ENCODE measurements around the gene RAB3C. TPM values are rescaled to one million over a fixed set of nuclear protein-coding genes. Genes with fewer than 3 reads are reported as not detected.
"Not testable (repeated sequence)": the region's sequence is repeated elsewhere in the genome, so short reads cannot be mapped to it uniquely, and the experiment has no call there.

RAB3C gene
- total and polyA plus RNA-seq, 2 experiments from 2014 or later: 15.0 to 30.6 TPM

DNA sequence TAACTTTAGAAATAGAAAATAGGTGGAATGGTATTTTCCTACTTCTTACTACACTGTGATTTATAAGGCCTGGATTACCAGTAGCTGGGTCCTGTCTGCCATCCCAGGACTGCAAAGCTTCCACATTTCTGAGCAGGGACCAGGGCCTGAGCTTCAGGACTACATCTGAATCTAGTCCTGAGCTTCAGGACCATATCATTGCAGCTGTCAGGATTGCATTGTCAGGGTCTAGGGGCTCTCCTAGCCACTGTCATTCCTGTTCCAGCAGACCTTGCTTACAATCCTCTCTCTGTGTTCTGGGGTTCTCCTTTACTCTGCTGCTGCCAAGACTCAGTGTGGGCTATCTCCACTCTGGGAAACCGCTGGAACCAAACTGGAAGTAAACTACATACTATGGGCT, 16.3 kb downstream of the RAB3C start (continued):
- TF ChIP-seq ETS1 (IDR thresholded peaks at IDR 0.05) (no peak), ZNF462 (CRISPR knock-in tag; IDR thresholded peaks at IDR 0.05) (no peak), POLR2AphosphoS5 (IDR thresholded peaks at IDR 0.05; ENCODE audit: low read depth) (no peak), STAT1 (IDR thresholded peaks at IDR 0.05; ENCODE audit: unreplicated experiment) (no peak)

GRCh38 chr5:58600613-58601012, 17.7 kb downstream of the RAB3C start:
- not testable (repeated sequence) for DNase-seq (ENCODE audit: low spot score); H3K27me3 Mint-ChIP-seq (ENCODE audit: insufficient read depth, low read depth, poor library complexity); H3K4me1 Mint-ChIP-seq; H3K27me3 ChIP-seq (ENCODE audit: insufficient read depth); H3K4me2 ChIP-seq; H3F3A ChIP-seq (replicated peaks; ENCODE audit: low read depth); H3K9me2 ChIP-seq (ENCODE audit: insufficient read depth); H3K4me3 ChIP-seq; ATAC-seq; H3K4me3 Mint-ChIP-seq; H3K79me2 ChIP-seq (replicated peaks; ENCODE audit: insufficient read depth); H3K36me3 ChIP-seq (ENCODE audit: insufficient read depth); H2AFZ ChIP-seq; H3K27ac ChIP-seq (ENCODE audit: low read depth); H3K27ac Mint-ChIP-seq; H4K20me1 ChIP-seq (replicated peaks; ENCODE audit: insufficient read depth)
- H3K4me1 ChIP-seq (ENCODE audit: insufficient read depth): peaks cover 10% of the 10 kb centered on the region; the same call in 1 of the 2 replicates
- peaks cover 32% of the 10 kb centered on the region for H3K36me3 Mint-ChIP-seq (ENCODE audit: low read depth)
- H3K9me3 Mint-ChIP-seq: peaks cover 37% of the 10 kb centered on the region

DNA sequence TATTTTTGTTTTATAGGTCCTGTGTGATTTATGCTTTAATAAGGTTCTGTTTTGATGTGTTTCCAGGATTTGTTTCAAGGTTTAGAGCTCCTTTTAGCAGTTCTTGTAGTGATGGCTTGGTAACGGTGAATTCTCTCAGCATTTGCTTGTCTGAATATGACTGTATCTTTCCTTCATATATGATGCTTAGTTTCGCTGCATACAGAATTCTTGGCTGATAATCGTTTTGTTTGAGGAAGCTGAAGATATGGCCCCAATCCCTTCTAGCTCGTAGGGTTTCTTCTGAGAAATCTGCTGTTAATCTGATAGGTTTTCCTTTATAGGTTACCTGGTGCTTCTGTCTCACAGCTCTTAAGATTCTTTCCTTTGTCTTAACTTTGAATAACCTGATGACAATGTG, 20.0 kb downstream of the RAB3C start:
- H3K27me3 ChIP-seq (ENCODE audit: insufficient read depth); H3K27me3 Mint-ChIP-seq (ENCODE audit: insufficient read depth, low read depth, poor library complexity); H4K20me1 ChIP-seq (replicated peaks; ENCODE audit: insufficient read depth); H3K27ac ChIP-seq (ENCODE audit: low read depth); H3K4me2 ChIP-seq; DNase-seq (ENCODE audit: low spot score); ATAC-seq; H3K9me2 ChIP-seq (ENCODE audit: insufficient read depth); H3K36me3 ChIP-seq (ENCODE audit: insufficient read depth); H3K4me3 Mint-ChIP-seq; H3F3A ChIP-seq (replicated peaks; ENCODE audit: low read depth); H2AFZ ChIP-seq; H3K27ac Mint-ChIP-seq; H3K4me3 ChIP-seq; H3K79me2 ChIP-seq (replicated peaks; ENCODE audit: insufficient read depth); H3K4me1 Mint-ChIP-seq: not testable (repeated sequence)
- Mint-ChIP-seq H3K9me3 (peaks cover 54% of the 10 kb centered on the region), H3K36me3 (ENCODE audit: low read depth) (peaks cover 51% of the 10 kb centered on the region)
- H3K4me1 ChIP-seq (ENCODE audit: insufficient read depth): peaks cover 10% of the 10 kb centered on the region; the same call in 1 of the 2 replicates
